Ovary (tissue), 9 donors: ENCODE results near the gene IRX5. TPM values are rescaled to one million over a fixed set of nuclear protein-coding genes. Genes with fewer than 3 reads are reported as not detected.

Experiments used
- DNase-seq, 5 donors: peaks; one replicate each; pipeline ENCODE4 v3.0.0-alpha.2; 2019 to 2020
- H3K27ac ChIP-seq, 2 donors: fragments of 200-600 bp; one replicate each; pipeline versions ENCODE4 v1.5.1 to v1.8.0; 2019 to 2022
- H3K27me3 ChIP-seq: fragments of 200-600 bp; one replicate; pipeline ENCODE4 v1.8.0; 2022
- H3K36me3 ChIP-seq: fragments of 200-600 bp; sonication (generic); one replicate; pipeline ENCODE4 v1.5.1; 2019
- H3K4me1 ChIP-seq: one replicate; pipeline ENCODE4 v1.8.1; 2013; ENCODE audit warnings: mild to moderate bottlenecking, moderate library complexity; ENCODE audit not compliant: insufficient read depth
- H3K4me3 ChIP-seq: fragments of 200-600 bp; sonication (generic); one replicate; pipeline ENCODE4 v1.5.1; 2017
- H3K9me3 ChIP-seq, 2 donors: fragments of 200-600 bp in 1 of 2; sonication (generic) in 1 of 2; one replicate each; pipeline versions ENCODE4 v1.5.1 to v1.8.1; 2013 to 2019; ENCODE audit warnings: mild to moderate bottlenecking in 1 of 2, moderate library complexity in 1 of 2
- EP300 ChIP-seq: sonication (generic); formaldehyde crosslinking; IDR thresholded peaks from one replicate; pipeline ENCODE4 v1.6.1; 2017; ENCODE audit warnings: antibody characterized with exemption
- POLR2A ChIP-seq: fragments of 450-650 bp; IDR thresholded peaks from one replicate; pipeline ENCODE4 v1.6.1; 2017; ENCODE audit warnings: antibody characterized with exemption, mild to moderate bottlenecking, moderate library complexity
- WGBS, 3 donors: extraction: QIAGEN DNeasy Blood & Tissue Kit in 1 of 3; methylation state at CpG; one replicate each; pipeline versions ENCODE4 v1.1.5 to v1.1.7; 2013 to 2017; 5-methylcytosine and 5-hydroxymethylcytosine counted together
- intact Hi-C, 4 donors: fragments of 100-400 bp; cut with DNase I; formaldehyde crosslinking; loops; one replicate each; pipeline versions ENCODE4 v1.11.0 to v1.15.1; 2022 to 2023
- polyA plus RNA-seq, 2 donors: library from polyadenylated mRNA; stranded (reverse); fragments of 200-250 nt in 1 of 2; fragments of 350-450 nt in 1 of 2; fragmentation: Illumina TruSeq in 1 of 2; extraction: RNeasy Lipid Tissue Mini Kit (QIAGEN cat#74804) in 1 of 2; gene quantifications; one replicate each; pipeline ENCODE4 v1.2.3, GENCODE V29; 2013 to 2014
- total RNA-seq, 7 donors: library from RNA; depleted of rRNA in 2 of 7; stranded (reverse); fragments of >200 nt in 2 of 7; fragmentation: NEBNext Ultra II Directional in 3 of 7; extraction: Animal tissue kit (Norgen Biotek cat#: 25700) in 3 of 7; gene quantifications; one replicate each; pipeline versions ENCODE4 v1.1.0 to v1.2.4, GENCODE V29; 2016 to 2023
- TF ChIP-seq, protein P1 (sequence below), 3 donors: fragments of 450-650 bp in 2 of 3; fragments of 200-600 bp in 1 of 3; IDR thresholded peaks; one replicate each; pipeline versions ENCODE4 v1.5.1 to v1.8.0; 2016 to 2022; ENCODE audit warnings: antibody characterized with exemption in 3 of 3, mild to moderate bottlenecking in 1 of 3
- donor health status: DM: no; HTN: no; CAD: no; lungs with moderate emphysema.
- donor health status: DM: no; HTN: no; CAD: no.
- donor health status: Bipolar disorder and iron deficiency.
- donor health status: DM: yes; HTN: yes; CAD: no.
- donor health status: DM: no; HTN: no; CAD: no.
- donor health status: DM: yes; HTN: yes; CAD: no.

Gene IRX5
- total and polyA plus RNA-seq, 9 donors, result 0.35 to 9.7 (median 0.88) TPM

- Histone ChIP-seq H3K27me3 (no peaks in the 10 kb centered on the region), H3K27ac (no peak overlapping the region), H3K9me3 (no peaks in the 10 kb centered on the region), H3K4me3 (peak overlapping the region; percentile 59), H3K36me3 (no peaks in the 10 kb centered on the region), H3K4me1 (peaks cover 3% of the 10 kb centered on the region)
- intact Hi-C loops, result no loop called here
- no peak for DNase-seq
- TF ChIP-seq POLR2A, result no peak
- TF ChIP-seq, protein P1, sequence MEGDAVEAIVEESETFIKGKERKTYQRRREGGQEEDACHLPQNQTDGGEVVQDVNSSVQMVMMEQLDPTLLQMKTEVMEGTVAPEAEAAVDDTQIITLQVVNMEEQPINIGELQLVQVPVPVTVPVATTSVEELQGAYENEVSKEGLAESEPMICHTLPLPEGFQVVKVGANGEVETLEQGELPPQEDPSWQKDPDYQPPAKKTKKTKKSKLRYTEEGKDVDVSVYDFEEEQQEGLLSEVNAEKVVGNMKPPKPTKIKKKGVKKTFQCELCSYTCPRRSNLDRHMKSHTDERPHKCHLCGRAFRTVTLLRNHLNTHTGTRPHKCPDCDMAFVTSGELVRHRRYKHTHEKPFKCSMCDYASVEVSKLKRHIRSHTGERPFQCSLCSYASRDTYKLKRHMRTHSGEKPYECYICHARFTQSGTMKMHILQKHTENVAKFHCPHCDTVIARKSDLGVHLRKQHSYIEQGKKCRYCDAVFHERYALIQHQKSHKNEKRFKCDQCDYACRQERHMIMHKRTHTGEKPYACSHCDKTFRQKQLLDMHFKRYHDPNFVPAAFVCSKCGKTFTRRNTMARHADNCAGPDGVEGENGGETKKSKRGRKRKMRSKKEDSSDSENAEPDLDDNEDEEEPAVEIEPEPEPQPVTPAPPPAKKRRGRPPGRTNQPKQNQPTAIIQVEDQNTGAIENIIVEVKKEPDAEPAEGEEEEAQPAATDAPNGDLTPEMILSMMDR (IDR thresholded peaks at IDR 0.05), result no peak
- no peak for TF ChIP-seq EP300
- 45 to 53% (median 46%) methylated on average over 13 of the region's 13 CpGs for WGBS, 3 donors
Observed at GRCh38 chr16:54927125-54928015, 3.3 kb upstream of the IRX5 start.

DNA sequence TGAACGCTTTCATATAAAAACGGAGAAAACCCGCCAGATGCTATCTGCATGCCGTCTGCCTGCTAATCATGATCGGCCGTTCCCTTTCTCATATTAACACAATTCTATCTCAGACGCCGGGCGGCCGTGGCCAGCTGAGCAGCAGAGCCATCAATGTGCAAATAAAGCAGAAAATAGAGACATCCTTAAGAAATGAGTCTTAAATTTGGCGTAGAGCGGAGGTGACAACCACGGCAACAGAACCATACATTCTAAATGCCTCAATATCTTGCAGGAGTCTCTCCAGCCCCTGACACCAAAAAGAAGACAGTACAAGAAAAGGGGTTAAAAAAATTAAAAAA, 2.7 kb upstream of the IRX5 start:
- intact Hi-C loops, result no loop called here
- Histone ChIP-seq H3K4me1 (peaks cover 3% of the 10 kb centered on the region), H3K27me3 (no peaks in the 10 kb centered on the region), H3K4me3 (peak overlapping the region; percentile 59), H3K27ac (no peak overlapping the region), H3K9me3 (no peaks in the 10 kb centered on the region), H3K36me3 (no peaks in the 10 kb centered on the region)
- TF ChIP-seq, protein P1 (IDR thresholded peaks at IDR 0.05), result no peak
- no peak for TF ChIP-seq EP300
- TF ChIP-seq POLR2A, result no peak
- peak in 1 of 5 donors; percentile 24 for DNase-seq
- 6% methylated on average over 13 of the region's 13 CpGs for WGBS, 3 donors

DNA sequence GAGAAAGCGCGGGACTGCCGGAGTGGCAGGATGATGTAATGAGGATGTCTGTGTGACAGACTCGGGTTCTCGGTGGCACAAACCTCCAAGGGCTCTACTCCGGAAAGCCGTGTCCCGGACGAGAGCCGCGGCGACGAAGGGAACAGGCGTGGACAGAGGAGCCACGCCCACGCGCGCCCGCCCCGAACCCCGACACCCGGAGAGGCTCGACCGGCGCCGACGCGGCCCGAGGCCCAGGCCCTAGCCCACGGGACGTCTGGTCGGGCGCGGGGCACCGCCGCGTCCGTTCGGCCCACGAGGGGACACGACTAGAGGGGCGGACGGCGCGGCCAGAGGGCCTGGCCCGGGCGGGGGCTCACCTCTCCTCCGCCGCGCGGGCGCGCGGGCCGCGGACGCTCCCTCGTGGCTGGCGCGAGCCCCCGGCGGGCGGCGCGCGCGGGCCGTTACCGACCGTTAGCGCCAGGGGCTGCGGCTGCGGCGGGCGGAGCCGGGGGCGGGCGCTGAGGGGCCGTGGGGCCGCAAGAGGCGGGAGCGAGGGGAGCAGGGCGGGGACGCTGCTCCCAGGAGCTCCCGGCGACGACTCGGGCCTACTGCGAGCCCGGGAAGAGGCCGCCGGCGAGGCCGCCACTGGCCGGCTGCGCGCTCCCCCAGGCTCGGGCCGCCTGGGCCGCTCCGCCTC, 2.1 kb upstream of the IRX5 start:
- 1% methylated on average over 38 to 101 of the region's 101 CpGs for WGBS, 3 donors
- peak overlapping the region; percentile 68 to 80 for H3K27ac ChIP-seq
- no peak for TF ChIP-seq EP300
- TF ChIP-seq, protein P1 (IDR thresholded peaks at IDR 0.05), result peak in 2 of 3 donors; percentile 34 to 54
- TF ChIP-seq POLR2A, result peak; percentile 45
- peak in 3 of 5 donors; percentile 51 to 79 (median 54) for DNase-seq
- intact Hi-C loops, result no loop called here
- no peaks in the 10 kb centered on the region for H3K9me3 ChIP-seq
- H3K27me3 ChIP-seq, result no peaks in the 10 kb centered on the region
- peak overlapping the region; percentile 59 for H3K4me3 ChIP-seq
- peaks cover 3% of the 10 kb centered on the region for H3K4me1 ChIP-seq
- no peaks in the 10 kb centered on the region for H3K36me3 ChIP-seq

- DNase-seq, result peak; percentile 100
- no peak for TF ChIP-seq EP300
- TF ChIP-seq, protein P1 (IDR thresholded peaks at IDR 0.05), result peak in 2 of 3 donors; percentile 7 to 33
- peak; percentile 19 for TF ChIP-seq POLR2A
- WGBS, 3 donors, result 0 to 1% (median 0%) methylated on average over 58 to 73 of the region's 73 CpGs
- no peaks in the 10 kb centered on the region for H3K27me3 ChIP-seq
- H3K27ac ChIP-seq, result peak overlapping the region; percentile 68 to 80
- peaks cover 3% of the 10 kb centered on the region for H3K4me1 ChIP-seq
- H3K4me3 ChIP-seq, result peak overlapping the region; percentile 59
- H3K36me3 ChIP-seq, result no peaks in the 10 kb centered on the region
- intact Hi-C loops, result loop anchor here in 1 of 4 donors (10.0 kb wide), 1 partner anchor 645 kb away; the partner anchor contains the start of gene IRX3
- H3K9me3 ChIP-seq, result no peaks in the 10 kb centered on the region
Observed at GRCh38 chr16:54929090-54930004, 1.3 kb upstream of the IRX5 start.
